Neural crest cell (in vitro differentiated cells): ENCODE measurements around the gene TSPAN18. TPM values are rescaled to one million over a fixed set of nuclear protein-coding genes. Genes with fewer than 3 reads are reported as not detected.

Experiments used
- DNase-seq: peaks from one replicate; pipeline ENCODE4 v3.0.0; 2021; ENCODE audit warnings: low read depth, mixed read lengths, low spot score
- H3K27ac Mint-ChIP-seq: one replicate; pipeline ENCODE4 v1.8.0; 2021; ENCODE audit warnings: mild to moderate bottlenecking, mixed read lengths; ENCODE audit not compliant: unreplicated experiment
- H3K27me3 Mint-ChIP-seq: 2 replicates; pipeline ENCODE4 v1.8.0; 2021; ENCODE audit warnings: low read depth, mild to moderate bottlenecking, mixed read lengths
- H3K36me3 Mint-ChIP-seq: 2 replicates; pipeline ENCODE4 v1.8.0; 2021; ENCODE audit warnings: low read depth, mild to moderate bottlenecking, mixed read lengths
- H3K4me1 Mint-ChIP-seq: 2 replicates; pipeline ENCODE4 v1.8.0; 2021; ENCODE audit warnings: mixed read lengths
- H3K4me3 Mint-ChIP-seq: one replicate; pipeline ENCODE4 v1.8.0; 2021; ENCODE audit warnings: mild to moderate bottlenecking, mixed read lengths
- H3K9me3 Mint-ChIP-seq: 2 replicates; pipeline ENCODE4 v1.8.0; 2021; ENCODE audit warnings: mixed read lengths
- total RNA-seq: library from RNA; stranded (reverse); gene quantifications from 2 replicates; pipeline ENCODE4 v1.2.1, GENCODE V29; 2021
- TF ChIP-seq, protein P1 (sequence below): fragments of 200-600 bp; sonication (generic); conservative IDR thresholded peaks from 2 replicates; pipeline ENCODE4 v1.5.0; 2021; ENCODE audit warnings: antibody characterized with exemption, mild to moderate bottlenecking

Gene TSPAN18
- total RNA-seq, 1 donor from 2014 or later = 125 TPM

DNA sequence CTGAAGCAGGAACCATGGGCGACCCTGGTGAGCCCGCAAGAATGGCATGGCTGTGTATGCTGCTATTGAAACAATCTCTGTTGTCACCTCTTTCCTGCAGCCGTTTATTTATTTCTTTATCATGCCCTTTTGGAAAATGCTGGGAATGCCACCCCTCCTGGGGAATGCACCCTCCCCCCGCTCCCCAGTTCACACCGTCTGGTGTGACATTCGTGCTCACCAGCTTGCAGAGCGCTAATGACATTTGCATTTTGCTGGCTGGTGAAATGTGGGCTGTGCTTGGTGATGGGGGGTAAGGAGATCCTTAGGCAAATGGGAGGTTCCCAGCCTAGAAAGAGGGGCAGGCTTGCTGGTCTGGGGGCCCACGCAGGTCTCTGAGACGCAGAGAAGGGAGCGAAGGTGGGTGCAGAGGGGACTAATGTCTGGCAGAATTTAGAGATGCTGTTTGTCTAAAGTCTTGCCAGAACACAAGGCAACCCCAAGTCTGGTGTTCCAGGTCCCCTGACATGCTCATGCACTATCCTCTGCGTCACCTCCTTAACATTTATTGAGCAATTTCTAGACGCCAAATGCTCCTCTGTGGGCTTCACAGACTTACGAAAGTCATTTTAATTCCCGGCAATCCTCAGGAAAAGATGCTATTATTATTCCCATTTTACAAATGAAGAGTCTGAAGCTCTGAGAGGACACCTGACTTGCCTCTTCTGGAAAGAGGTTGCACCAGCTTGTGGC, 132.2 kb downstream of the TSPAN18 start:
- H3K4me3 Mint-ChIP-seq = no peak overlapping the region
- DNase-seq = no peak
- H3K9me3 Mint-ChIP-seq = no peaks in the 10 kb centered on the region

DNA sequence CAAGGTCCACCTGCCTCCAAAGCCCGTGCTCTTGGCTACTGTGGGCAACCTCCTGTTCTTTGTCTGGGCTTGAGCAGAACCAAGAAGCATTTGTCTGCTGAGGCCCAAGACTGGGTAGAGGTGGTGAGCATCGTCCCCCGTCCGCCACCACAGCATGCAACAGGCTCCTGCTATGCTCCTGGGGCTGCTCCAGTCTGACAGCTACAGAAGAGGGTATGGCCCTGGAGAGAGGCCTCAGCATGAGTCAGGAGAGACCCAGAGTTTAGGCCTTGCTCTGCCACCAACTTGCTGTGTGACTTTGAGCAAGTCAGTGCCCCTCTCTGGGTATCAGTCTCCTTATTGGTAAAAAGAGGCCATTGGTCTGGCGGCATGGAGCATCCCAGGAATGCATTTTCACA, 132.8 kb downstream of the TSPAN18 start:
- TF ChIP-seq, protein P1, sequence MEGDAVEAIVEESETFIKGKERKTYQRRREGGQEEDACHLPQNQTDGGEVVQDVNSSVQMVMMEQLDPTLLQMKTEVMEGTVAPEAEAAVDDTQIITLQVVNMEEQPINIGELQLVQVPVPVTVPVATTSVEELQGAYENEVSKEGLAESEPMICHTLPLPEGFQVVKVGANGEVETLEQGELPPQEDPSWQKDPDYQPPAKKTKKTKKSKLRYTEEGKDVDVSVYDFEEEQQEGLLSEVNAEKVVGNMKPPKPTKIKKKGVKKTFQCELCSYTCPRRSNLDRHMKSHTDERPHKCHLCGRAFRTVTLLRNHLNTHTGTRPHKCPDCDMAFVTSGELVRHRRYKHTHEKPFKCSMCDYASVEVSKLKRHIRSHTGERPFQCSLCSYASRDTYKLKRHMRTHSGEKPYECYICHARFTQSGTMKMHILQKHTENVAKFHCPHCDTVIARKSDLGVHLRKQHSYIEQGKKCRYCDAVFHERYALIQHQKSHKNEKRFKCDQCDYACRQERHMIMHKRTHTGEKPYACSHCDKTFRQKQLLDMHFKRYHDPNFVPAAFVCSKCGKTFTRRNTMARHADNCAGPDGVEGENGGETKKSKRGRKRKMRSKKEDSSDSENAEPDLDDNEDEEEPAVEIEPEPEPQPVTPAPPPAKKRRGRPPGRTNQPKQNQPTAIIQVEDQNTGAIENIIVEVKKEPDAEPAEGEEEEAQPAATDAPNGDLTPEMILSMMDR = no peak
- Mint-ChIP-seq H3K27ac (no peak overlapping the region), H3K27me3 (no peaks in the 10 kb centered on the region), H3K36me3 (peaks cover 3% of the 10 kb centered on the region), H3K9me3 (no peaks in the 10 kb centered on the region), H3K4me3 (no peak overlapping the region), H3K4me1 (peaks cover 62% of the 10 kb centered on the region)
- no peak for DNase-seq

More for the DNA sequence above, 132.2 kb downstream of the TSPAN18 start:
- no peak overlapping the region for H3K27ac Mint-ChIP-seq
- peaks cover 66% of the 10 kb centered on the region for H3K4me1 Mint-ChIP-seq
- H3K27me3 Mint-ChIP-seq = no peaks in the 10 kb centered on the region
- H3K36me3 Mint-ChIP-seq = peaks cover 3% of the 10 kb centered on the region
- TF ChIP-seq, protein P1 = no peak

DNA sequence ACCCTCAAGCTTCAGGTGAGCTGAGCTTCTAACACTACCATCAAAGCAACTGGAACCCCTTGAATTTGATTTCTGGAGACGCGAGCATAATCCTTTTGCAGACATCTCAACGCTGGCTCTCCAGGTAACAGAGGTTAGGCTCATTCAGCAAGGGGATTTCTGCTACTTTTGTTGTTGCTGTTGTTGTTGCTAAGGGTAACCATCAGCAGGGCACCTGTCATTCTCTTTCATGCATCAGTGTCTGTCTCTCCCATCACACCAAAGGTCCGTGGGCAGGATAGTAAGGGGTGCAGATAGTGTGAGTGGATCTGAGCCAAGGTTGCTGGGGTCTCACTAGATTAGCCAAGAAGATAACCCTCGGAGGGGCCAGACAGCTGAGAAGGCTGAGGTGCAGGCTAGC, 133.6 kb downstream of the TSPAN18 start:
- H3K27me3 Mint-ChIP-seq = no peaks in the 10 kb centered on the region
- H3K27ac Mint-ChIP-seq = no peak overlapping the region
- H3K4me1 Mint-ChIP-seq = peaks cover 61% of the 10 kb centered on the region
- peaks cover 3% of the 10 kb centered on the region for H3K36me3 Mint-ChIP-seq
- DNase-seq = no peak
- TF ChIP-seq, protein P1 = no peak
- H3K9me3 Mint-ChIP-seq = no peaks in the 10 kb centered on the region
- no peak overlapping the region for H3K4me3 Mint-ChIP-seq

DNA sequence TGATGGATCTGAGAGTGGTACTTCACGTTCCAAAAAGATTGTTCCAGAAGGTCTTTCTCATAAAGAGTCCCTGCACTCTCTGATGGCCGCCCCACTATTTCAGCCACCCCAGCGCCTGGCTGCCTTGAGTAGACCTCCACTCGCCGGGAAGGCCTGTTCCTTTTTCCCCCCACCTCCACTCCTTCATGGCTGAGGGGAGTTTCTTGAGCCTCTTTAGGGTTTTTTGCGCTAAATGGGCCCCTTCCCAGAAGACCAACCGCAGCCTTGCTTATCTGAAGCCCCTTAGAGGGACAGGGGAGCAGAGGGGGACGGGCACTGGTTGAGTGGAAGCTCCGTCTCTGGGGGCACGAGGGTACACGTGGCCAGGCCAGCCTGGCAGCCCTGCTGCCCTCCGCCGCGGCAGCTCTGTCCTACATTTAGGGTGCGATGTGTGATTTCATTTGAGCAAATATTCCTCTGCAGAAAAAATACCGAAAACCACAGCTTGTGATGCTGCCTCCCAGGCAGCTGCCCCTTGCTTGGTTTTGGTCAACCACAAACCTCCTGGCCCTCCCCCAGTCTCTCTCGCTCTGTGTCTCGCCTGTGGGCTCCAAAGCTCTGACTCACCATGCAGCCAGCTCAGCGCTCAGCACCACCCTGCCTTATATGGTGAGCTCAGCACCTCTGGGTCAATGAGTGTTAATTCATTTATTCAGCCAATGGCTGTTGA, 135.2 kb downstream of the TSPAN18 start:
- DNase-seq = no peak
- no peaks in the 10 kb centered on the region for H3K9me3 Mint-ChIP-seq
- no peak overlapping the region for H3K4me3 Mint-ChIP-seq
- peaks cover 3% of the 10 kb centered on the region for H3K36me3 Mint-ChIP-seq
- no peaks in the 10 kb centered on the region for H3K27me3 Mint-ChIP-seq
- peak overlapping the region; percentile 1 for H3K27ac Mint-ChIP-seq
- peaks cover 64% of the 10 kb centered on the region for H3K4me1 Mint-ChIP-seq
- TF ChIP-seq, protein P1 = no peak

DNA sequence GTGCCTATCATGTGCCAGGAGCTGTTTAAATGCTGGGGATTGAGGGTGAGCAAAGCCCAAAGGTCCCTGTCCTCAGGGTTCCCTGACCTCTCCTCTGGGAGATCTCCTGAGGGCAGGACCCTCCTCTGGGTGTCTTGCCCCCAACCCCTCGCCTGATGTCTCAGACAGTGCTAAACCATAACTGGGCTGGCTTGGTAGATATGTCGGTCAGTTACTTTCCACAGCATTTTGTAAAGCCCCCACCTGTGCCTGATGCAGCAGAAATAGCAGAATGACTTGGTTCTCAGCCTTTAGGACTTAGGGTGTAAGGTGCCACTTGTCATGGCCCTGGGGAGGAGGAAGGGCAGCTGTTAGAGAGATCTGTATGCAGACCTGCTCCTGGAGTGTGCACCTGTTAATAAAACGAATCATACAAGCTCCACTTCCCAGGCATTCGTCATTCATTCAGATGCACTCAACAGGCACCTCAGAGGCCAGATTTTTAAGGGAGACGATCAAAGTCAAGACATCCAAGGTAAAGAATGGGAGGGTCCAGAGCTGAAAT, 135.9 kb downstream of the TSPAN18 start:
- Mint-ChIP-seq H3K9me3 (no peaks in the 10 kb centered on the region), H3K27ac (peak overlapping the region; percentile 85), H3K4me3 (no peak overlapping the region), H3K27me3 (no peaks in the 10 kb centered on the region), H3K4me1 (peaks cover 63% of the 10 kb centered on the region), H3K36me3 (peaks cover 3% of the 10 kb centered on the region)
- TF ChIP-seq, protein P1 = no peak
- DNase-seq = no peak
